ENCODE data around the gene ZNF200.
"Not testable (repeated sequence)": the region's sequence is repeated elsewhere in the genome, so short reads cannot be mapped to it uniquely, and the experiment has no call there.

- TF ChIP-seq CTCF (IDR thresholded peaks at IDR 0.05; ENCODE audit: borderline replicate concordance, extremely low read depth, low read length, poor library complexity, severe bottlenecking); EZH2 (IDR thresholded peaks at IDR 0.05; ENCODE audit: borderline replicate concordance, low read depth, low read length, severe bottlenecking): not testable (repeated sequence)
These were observed 52.7 kb downstream of the ZNF200 start for GRCh38 chr16:3182293-3182607.
